GM06990 (cell line): ENCODE measurements around the gene SMPDL3B.
A peak's percentile ranks its signal among the peaks of the same experiment; 100 is the strongest.

Experiments used
- DNase-seq: peaks from one replicate; pipeline ENCODE4 v3.0.0-alpha.2; 2011; ENCODE audit not compliant: insufficient read length; ENCODE audit errors: extremely low read depth
- H3K27me3 ChIP-seq: replicated peaks from 2 replicates; pipeline ENCODE4 v1.6.0; 2011; ENCODE audit warnings: low read length; ENCODE audit not compliant: control insufficient read depth, insufficient read depth
- H3K36me3 ChIP-seq: 2 replicates; pipeline ENCODE4 v1.5.1; 2011; ENCODE audit warnings: low read length; ENCODE audit not compliant: control insufficient read depth, insufficient read depth
- H3K4me3 ChIP-seq: replicated peaks from 2 replicates; pipeline ENCODE4 v1.5.1; 2011; ENCODE audit warnings: low read depth, mild to moderate bottlenecking, control low read depth, low read length
- CTCF ChIP-seq: IDR thresholded peaks from 2 replicates; pipeline ENCODE4 v1.5.1; 2011; ENCODE audit warnings: low read length, control low read depth, mild to moderate bottlenecking, inconsistent platforms; ENCODE audit not compliant: insufficient read depth, poor library complexity, severe bottlenecking

SMPDL3B gene, protein sequence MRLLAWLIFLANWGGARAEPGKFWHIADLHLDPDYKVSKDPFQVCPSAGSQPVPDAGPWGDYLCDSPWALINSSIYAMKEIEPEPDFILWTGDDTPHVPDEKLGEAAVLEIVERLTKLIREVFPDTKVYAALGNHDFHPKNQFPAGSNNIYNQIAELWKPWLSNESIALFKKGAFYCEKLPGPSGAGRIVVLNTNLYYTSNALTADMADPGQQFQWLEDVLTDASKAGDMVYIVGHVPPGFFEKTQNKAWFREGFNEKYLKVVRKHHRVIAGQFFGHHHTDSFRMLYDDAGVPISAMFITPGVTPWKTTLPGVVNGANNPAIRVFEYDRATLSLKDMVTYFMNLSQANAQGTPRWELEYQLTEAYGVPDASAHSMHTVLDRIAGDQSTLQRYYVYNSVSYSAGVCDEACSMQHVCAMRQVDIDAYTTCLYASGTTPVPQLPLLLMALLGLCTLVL

DNA sequence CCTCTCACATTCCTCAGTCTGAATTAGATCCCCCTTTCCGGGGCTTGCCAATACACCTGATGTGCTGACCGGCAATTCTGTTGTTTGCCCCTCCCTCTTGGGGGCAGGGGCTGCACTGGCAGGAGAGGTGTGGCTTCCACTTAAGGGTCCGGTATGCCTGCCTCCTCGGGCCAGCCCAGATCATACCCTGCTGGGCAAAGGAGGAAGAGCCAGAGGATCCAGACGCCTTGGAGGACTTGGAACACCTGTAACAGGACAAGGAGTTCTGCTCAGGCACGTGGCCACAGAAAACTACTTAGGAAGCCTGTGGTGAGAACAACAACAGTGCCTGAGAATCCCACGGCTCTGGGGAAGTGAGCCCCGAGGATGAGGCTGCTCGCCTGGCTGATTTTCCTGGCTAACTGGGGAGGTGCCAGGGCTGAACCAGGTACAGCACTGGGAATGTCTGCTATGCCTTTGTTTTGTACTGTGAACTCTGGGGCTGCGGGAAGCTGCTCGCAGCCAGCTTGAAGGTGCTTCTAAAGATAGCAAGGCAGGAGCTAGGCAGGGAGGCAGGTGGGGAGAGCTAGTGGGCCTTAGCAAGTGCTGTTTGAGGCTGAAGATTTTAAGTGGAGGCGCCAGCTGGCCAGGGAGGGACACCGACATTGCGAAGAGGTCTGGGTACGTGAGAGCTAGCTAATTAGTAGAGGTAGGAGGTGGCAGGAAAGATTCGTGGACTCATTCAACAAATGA is at the start of gene SMPDL3B:
SMPDL3B (plus strand) TSS at position 183 of the 732 bp plus-strand sequence; CDS start at position 367, 184 bp downstream.
- TF ChIP-seq CTCF: no peak
- Histone ChIP-seq H3K36me3 (no peaks in the 10 kb centered on the region), H3K4me3 (peak within 1 kb of the TSS; percentile 28), H3K27me3 (no peaks in the 10 kb centered on the region)
- no peak for DNase-seq

- DNase-seq: no peak
- H3K36me3 ChIP-seq: peaks cover 35% of the 10 kb centered on the region
- TF ChIP-seq CTCF: no peak
- no peak overlapping the region for H3K4me3 ChIP-seq
- H3K27me3 ChIP-seq: no peaks in the 10 kb centered on the region
Observed at GRCh38 chr1:27885114-27885528, 49.7 kb upstream of the SMPDL3B start.

DNA sequence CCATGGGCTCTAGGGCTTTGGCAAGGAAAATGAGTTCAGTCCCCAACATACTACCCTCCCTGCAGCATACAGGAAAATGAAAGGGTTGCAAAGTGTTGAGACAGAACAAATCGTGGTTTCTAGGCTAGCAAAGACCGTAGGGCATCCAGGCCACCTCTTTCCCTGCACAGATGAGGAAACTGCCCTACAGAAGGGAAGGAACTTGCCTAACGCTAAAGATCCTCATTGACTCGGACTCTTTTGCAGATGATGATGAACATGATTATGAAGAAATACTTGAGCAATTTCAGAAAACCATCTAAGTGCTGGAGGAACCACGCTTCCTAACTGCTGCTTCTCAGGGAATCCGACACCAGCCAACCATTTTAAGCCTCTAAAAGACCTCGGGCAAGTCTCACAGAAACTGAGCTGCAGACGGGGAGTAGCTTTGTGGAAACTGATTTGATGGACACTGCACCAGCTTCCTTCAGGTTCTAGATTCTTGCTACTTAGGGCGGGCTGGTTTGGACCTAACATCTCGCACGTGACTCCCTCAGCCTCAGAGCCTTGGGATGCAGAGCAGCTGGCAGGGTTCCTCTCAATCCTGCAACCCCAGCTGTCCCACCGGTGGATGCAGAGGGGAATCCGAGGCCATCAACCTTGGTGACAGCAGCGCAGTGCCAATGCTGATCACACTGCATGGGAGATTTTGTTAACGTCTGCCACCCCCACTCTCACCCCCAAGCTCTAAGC is 49.0 kb upstream of the SMPDL3B start:
- peaks cover 33% of the 10 kb centered on the region for H3K36me3 ChIP-seq
- no peak overlapping the region for H3K4me3 ChIP-seq
- DNase-seq: no peak
- TF ChIP-seq CTCF: no peak
- no peaks in the 10 kb centered on the region for H3K27me3 ChIP-seq

DNA sequence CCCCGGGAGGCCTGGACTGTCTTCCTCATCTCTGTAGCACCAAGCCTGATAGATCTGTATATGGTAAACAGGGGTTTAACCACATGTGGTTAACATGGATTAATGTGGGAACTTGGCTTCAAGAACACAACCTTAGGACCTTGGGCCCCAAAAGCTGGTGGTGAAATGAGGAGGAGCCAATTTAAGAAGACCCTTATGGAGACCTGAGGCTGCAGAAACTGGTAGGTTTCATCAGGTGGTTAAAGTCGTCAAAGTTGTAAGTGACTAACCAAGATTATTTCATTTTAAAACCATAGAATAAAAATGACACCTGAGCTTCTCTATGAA is 48.5 kb upstream of the SMPDL3B start:
- H3K27me3 ChIP-seq: no peaks in the 10 kb centered on the region
- no peak overlapping the region for H3K4me3 ChIP-seq
- no peak for TF ChIP-seq CTCF
- no peak for DNase-seq
- peaks cover 33% of the 10 kb centered on the region for H3K36me3 ChIP-seq

DNA sequence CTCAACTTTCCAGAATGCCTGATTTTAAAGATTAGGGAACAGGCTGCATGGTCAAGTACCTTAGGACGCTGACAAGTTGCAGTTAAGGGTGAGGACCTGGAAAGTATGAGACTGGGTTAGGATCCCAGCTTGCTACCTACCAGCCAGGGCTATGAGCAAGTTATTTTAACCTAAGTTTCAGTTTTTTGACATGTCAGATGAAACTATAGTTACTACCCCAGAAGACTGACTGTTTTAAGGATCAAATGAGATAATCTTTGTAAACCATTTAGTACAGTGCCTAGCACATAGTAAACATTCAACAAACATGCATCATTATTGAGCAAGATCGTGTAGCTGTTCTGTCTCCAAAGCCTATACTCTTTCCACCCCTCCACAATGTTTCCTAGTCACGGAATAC is 48.1 kb upstream of the SMPDL3B start:
- H3K27me3 ChIP-seq: no peaks in the 10 kb centered on the region
- H3K36me3 ChIP-seq: peaks cover 32% of the 10 kb centered on the region
- no peak for DNase-seq
- no peak overlapping the region for H3K4me3 ChIP-seq
- TF ChIP-seq CTCF: no peak
